NCI-H146 treated with DMSO at 0.1 percent for 48 hours (cell line): ENCODE measurements around the gene EFHD1.
A peak's percentile ranks its signal among the peaks of the same experiment; 100 is the strongest.
"Not testable (repeated sequence)": the region's sequence is repeated elsewhere in the genome, so short reads cannot be mapped to it uniquely, and the experiment has no call there.

Experiments used
- DNase-seq: peaks from one replicate; lab custom pipeline; 2025; ENCODE audit not compliant: unreplicated experiment; lab: John Stamatoyannopoulos, UW

EFHD1 gene

GRCh38 chr2:232647261-232647660 is 13.9 kb downstream of the EFHD1 start:
- DNase-seq = no peak

DNA sequence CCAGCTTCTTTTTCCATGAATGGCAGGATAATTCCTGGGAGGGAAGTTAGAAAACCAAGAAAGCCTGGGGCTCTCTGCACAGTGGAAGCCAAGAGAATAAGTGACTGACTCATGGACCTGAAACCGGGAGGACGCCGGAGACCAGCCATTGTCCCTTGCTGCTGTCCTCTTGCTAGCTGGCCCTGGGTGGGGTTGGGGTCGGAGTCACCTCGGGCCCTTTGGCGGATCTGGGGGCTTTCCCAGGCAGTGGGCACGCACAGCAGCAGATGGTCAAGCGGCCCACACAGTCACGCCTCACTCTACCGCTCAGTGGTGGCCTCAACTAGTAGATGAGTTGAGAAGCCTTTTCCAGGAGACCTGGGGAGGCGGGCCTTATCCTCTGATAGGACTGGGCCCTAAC is 15.6 kb downstream of the EFHD1 start:
- DNase-seq = no peak

- no peak for DNase-seq
These were observed 19.1 kb downstream of the EFHD1 start for GRCh38 chr2:232652505-232652851.

GRCh38 chr2:232653441-232653840 is 20.0 kb downstream of the EFHD1 start:
- DNase-seq = no peak

GRCh38 chr2:232655392-232655791 is 22.0 kb downstream of the EFHD1 start:
- no peak for DNase-seq

GRCh38 chr2:232658217-232658785 is 24.9 kb downstream of the EFHD1 start:
- no peak for DNase-seq

DNA sequence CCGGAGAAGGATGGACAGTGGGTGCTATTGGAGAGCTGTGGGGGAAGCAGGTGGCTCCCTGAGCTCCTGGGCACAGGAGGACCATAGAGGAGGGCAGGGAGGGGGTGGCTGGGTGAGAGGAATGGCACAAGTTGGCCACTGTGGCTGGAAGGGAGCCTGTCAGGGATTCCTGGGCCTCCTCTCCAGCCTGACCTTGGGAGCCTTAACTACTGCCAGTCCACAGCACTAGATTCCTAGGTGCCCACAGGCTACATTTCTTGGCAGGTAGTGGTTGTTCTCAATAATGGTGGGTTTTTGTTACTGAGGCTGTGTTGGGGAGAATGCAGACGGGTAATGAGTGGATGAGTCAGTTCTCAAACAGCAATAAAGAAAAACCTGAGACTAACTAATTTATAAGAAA is 26.0 kb downstream of the EFHD1 start:
- no peak for DNase-seq

DNA sequence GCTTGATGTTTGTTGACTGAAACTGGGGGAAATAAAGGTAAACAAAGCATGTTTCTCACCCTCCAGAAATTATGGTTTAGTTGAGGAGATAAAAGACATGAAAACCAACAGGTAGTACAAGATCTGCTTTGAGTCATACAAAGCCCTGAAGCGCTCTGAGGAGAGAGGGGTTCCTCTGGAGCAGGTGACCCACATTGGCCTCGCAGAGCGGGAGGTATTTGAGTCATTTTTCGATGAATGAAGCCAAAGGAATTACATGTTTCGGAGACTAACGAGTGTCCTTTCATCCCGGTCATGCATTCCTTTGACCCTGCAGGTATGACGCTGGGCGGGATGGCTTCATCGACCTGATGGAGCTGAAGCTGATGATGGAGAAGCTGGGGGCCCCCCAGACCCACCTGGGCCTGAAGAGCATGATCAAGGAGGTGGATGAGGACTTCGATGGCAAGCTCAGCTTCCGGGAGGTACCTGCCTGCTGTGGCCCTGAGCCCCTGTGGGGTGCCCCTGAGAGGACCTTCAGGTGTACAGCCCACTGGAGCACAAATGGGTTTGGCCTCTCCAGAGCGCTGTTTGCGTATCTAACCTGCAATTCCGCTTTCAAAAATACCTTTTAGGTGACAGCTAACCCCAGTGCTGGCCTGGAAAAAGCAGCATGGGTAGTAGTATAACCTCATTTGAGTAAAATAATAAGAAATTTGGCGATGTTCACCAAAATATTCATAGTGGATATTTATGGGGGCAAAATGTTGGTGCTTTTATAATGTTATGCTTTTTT is 29.3 kb downstream of the EFHD1 start:
- DNase-seq = no peak

- DNase-seq = no peak
These were observed 32.8 kb downstream of the EFHD1 start for GRCh38 chr2:232666051-232666805.

GRCh38 chr2:232667989-232668583 is 34.7 kb downstream of the EFHD1 start:
- DNase-seq = peak; percentile 2

- no peak for DNase-seq
These were observed 35.5 kb downstream of the EFHD1 start for GRCh38 chr2:232668805-232669444.

DNA sequence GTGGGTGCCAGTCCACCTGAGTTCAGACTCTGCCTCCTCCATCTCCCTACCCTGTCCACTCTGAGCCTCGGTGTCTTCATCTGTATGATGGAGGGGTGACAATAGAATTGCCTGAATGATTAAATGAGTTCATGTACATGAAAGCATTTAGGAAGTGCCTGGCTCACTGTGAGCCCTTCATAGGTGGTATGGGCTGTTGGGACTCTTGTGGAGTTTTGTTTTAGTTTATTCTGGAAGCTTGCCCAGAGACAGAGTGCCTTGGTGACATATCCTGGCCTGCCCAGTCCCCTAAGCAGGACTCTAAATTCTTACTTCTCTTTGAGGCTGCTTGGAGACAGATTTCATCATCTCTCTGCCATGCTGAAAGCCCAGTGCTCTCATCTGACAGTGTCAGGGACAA is 39.2 kb downstream of the EFHD1 start:
- no peak for DNase-seq

DNA sequence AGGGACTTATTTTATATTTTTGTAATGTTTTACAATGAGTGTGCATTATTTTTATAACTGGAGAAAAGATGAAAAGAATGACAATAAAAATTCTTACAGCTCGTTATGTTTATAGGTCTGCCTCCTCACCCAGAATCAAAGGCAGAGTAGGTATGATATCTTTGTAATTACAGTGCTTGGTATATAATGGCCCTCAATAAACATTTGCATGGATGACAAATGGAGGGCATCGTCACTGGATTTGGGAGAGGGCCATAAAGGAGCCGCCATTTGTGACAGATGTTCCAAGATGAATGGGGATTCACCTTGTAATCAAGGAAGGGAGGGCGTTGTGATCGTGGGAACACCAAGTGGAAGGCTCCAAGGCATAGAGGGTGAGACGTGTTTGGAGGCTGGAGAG is 41.1 kb downstream of the EFHD1 start:
- DNase-seq = no peak

- no peak for DNase-seq
These were observed 42.0 kb downstream of the EFHD1 start for GRCh38 chr2:232675381-232675780.

DNA sequence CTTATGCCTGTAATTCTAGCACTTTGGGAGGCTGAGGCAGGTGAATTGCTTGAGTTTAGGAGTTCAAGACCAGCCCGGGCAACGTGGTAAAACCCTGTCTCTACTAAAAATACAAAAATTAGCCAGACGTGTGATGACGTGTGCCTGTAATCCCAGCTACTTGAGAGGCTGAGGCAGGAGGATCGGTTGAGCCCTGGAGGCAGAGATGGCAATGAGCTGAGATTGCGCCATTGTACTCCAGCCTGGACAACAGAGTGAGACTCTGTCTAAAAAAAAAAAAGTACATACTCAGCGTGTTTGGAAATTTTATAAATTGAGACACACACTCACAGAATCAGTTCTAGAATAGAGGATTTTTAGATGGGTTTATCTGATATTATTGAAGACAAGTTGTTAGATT is 46.6 kb downstream of the EFHD1 start:
- DNase-seq = no peak

- DNase-seq = no peak
These were observed 48.1 kb downstream of the EFHD1 start for GRCh38 chr2:232681527-232681926.

GRCh38 chr2:232683368-232683767 is 50.0 kb downstream of the EFHD1 start:
- DNase-seq = no peak

- not testable (repeated sequence) for DNase-seq
These were observed 52.0 kb downstream of the EFHD1 start for GRCh38 chr2:232685391-232685790.

GRCh38 chr2:232687382-232688160 is 54.2 kb downstream of the EFHD1 start:
- no peak for DNase-seq

GRCh38 chr2:232688201-232688600 is 54.8 kb downstream of the EFHD1 start:
- DNase-seq = no peak
